Peyer's patch (tissue), 4 donors: ENCODE measurements around the gene TMEM232. TPM values are rescaled to one million over a fixed set of nuclear protein-coding genes. Genes with fewer than 3 reads are reported as not detected.

Source experiments
- DNase-seq, 3 donors: peaks; one replicate each; pipeline ENCODE4 v3.0.0-alpha.2; 2017 to 2019
- H3K27ac ChIP-seq, 4 donors: fragments of 200-600 bp; sonication (generic); one replicate each; pipeline ENCODE4 v1.5.1; 2016 to 2019
- H3K27me3 ChIP-seq, 2 donors: fragments of 200-600 bp; sonication (generic); one replicate each; pipeline ENCODE4 v1.5.1; 2019
- H3K36me3 ChIP-seq, 3 donors: fragments of 200-600 bp; sonication (generic); one replicate each; pipeline ENCODE4 v1.5.1; 2016 to 2019
- H3K4me1 ChIP-seq, 4 donors: fragments of 200-600 bp; sonication (generic); one replicate each; pipeline ENCODE4 v1.5.1; 2016 to 2019
- H3K4me3 ChIP-seq, 4 donors: fragments of 200-600 bp; sonication (generic); 1 replicate in 3 of 4; 2 replicates in 1 of 4; pipeline ENCODE4 v1.5.1; 2016 to 2019; ENCODE audit warnings: mild to moderate bottlenecking in 1 of 4
- H3K9me3 ChIP-seq, 4 donors: fragments of 200-600 bp; sonication (generic); one replicate each; pipeline ENCODE4 v1.5.1; 2016 to 2019; ENCODE audit warnings: mild to moderate bottlenecking in 1 of 4
- POLR2A ChIP-seq, 2 donors: fragments of 450-650 bp; IDR thresholded peaks; one replicate each; pipeline ENCODE4 v1.5.1; 2017; ENCODE audit warnings: antibody characterized with exemption in 2 of 2, mild to moderate bottlenecking in 2 of 2, moderate library complexity in 2 of 2
- total RNA-seq, 4 donors: library from RNA; depleted of rRNA; stranded (reverse); fragments of >200 nt; gene quantifications; one replicate each; pipeline ENCODE4 v1.1.0, GENCODE V29; 2016
- TF ChIP-seq, protein P1 (sequence below), 6 experiments: fragments of 450-650 bp in 4 of 6; fragments of 200-600 bp in 2 of 6; sonication (generic) in 1 of 6; IDR thresholded peaks; one replicate each; pipeline ENCODE4 v1.5.1; 2017 to 2019; ENCODE audit warnings: antibody characterized with exemption in 6 of 6, mild to moderate bottlenecking in 3 of 6, moderate library complexity in 1 of 6

TMEM232 gene
- 1 to 10 TPM; 1.1 to 5.5 (median 3.3) TPM for total RNA-seq

DNA sequence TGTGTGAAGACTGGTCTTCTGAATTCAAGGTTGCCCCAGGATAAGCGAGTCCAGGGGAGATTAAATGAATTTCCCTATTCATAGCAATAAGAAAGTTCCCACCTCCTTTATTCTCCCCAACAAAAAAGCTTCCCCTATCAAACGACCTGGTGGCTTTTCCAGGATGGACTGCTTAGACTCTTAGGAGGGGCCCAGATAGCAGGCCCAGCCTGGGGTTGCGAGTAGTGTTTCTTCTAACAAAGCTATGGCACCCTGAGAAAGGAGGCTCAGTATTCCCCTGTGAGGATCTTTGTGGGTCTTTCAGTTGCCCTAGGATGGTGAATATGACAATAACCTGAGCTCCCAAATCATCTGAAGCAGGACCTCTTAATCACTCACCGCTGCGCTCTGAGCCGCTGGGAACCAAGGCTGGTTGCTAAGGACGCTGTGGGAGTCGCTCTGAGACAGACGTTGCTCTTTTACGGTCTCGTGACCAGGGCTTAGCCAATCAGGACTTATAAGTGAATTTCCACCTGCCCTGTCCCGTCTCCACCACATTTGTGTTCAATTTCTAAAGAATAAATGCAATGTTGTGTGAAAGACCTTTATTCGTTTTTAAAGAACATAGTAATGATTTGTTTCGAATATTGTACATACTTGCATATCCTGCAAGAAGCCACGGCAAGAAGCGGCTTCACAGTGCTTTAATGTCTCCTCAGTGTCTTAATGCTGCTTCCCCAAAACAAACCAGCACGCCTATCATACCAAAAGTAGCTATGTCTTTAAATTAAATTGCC is at the start of gene TMEM232:
TMEM232 (minus strand) TSS at position 423 of the 776 bp plus-strand sequence. CDS start 59,319 bp downstream, outside the sequence.
- Histone ChIP-seq H3K4me1 (no peaks in the 10 kb centered on the region), H3K27ac (no peak within 1 kb of the TSS), H3K36me3 (no peaks in the 10 kb centered on the region), H3K27me3 (no peaks in the 10 kb centered on the region), H3K9me3 (no peaks in the 10 kb centered on the region), H3K4me3 (peak within 1 kb of the TSS; percentile 21 to 59 (median 41))
- no peak for TF ChIP-seq POLR2A (IDR thresholded peaks at IDR 0.05)
- TF ChIP-seq, protein P1, sequence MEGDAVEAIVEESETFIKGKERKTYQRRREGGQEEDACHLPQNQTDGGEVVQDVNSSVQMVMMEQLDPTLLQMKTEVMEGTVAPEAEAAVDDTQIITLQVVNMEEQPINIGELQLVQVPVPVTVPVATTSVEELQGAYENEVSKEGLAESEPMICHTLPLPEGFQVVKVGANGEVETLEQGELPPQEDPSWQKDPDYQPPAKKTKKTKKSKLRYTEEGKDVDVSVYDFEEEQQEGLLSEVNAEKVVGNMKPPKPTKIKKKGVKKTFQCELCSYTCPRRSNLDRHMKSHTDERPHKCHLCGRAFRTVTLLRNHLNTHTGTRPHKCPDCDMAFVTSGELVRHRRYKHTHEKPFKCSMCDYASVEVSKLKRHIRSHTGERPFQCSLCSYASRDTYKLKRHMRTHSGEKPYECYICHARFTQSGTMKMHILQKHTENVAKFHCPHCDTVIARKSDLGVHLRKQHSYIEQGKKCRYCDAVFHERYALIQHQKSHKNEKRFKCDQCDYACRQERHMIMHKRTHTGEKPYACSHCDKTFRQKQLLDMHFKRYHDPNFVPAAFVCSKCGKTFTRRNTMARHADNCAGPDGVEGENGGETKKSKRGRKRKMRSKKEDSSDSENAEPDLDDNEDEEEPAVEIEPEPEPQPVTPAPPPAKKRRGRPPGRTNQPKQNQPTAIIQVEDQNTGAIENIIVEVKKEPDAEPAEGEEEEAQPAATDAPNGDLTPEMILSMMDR (IDR thresholded peaks at IDR 0.05): no peak
- DNase-seq: peak; percentile 66 to 88 (median 70)

DNA sequence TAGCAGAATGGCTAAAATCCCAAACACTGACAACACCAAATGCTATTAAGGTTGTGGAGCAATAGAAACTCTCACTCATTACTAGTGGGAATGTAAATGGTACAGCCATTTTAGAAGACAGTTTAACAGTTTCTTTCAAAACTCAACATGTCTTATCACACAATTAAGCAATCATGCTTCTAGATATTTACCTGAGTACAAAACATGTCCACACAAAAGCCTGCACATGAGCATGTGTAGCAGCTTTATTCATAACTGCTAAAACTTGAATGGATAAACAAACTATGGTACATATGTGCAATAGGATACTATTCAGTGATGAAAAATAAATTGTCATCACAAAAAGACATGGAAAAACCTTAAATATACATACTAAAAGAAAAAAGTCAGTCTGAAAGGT is 43.8 kb upstream of the TMEM232 start:
- no peaks in the 10 kb centered on the region for H3K9me3 ChIP-seq
- H3K4me3 ChIP-seq: no peak overlapping the region
- H3K27me3 ChIP-seq: no peaks in the 10 kb centered on the region
- DNase-seq: no peak
- TF ChIP-seq, protein P1 (IDR thresholded peaks at IDR 0.05): no peak
- no peak for TF ChIP-seq POLR2A (IDR thresholded peaks at IDR 0.05)
- no peaks in the 10 kb centered on the region for H3K4me1 ChIP-seq
- no peaks in the 10 kb centered on the region for H3K36me3 ChIP-seq
- no peak overlapping the region for H3K27ac ChIP-seq

DNA sequence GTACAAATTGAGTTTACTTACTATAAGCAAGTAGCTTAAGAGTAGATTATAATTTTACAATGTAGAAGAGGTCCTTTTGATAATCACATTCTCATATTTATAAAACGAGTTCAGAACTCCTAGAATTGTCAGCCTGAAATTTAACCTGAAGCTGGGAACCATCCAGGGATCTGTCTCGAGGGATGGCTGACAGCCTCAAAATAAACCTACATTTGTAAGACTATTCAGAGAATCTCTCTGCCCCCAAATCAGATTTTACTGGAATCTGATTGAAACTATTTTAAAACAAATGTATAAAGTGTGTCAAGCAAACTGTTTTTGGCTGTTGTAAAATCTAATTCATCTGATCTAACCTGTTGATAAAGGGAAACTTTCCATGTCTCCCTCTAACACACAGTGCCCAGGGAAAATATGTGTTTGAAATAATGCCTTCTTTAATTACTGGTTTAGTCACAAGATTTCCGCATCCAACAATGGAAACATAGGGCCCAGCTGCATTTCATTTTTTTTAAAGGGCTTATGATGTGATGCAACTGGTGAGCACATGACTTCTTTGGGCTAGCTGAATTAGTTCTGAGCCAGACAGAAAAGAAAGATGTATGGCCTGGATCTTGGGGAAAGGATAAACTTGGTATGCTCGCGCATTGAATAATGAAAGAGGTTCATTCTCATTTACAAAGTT is 42.7 kb upstream of the TMEM232 start:
- Histone ChIP-seq H3K27ac (peak overlapping the region in 1 of 4 donors; percentile 4), H3K9me3 (no peaks in the 10 kb centered on the region), H3K4me3 (no peak overlapping the region), H3K36me3 (no peaks in the 10 kb centered on the region), H3K27me3 (no peaks in the 10 kb centered on the region), H3K4me1 (no peaks in the 10 kb centered on the region)
- TF ChIP-seq POLR2A (IDR thresholded peaks at IDR 0.05): no peak
- TF ChIP-seq, protein P1 (IDR thresholded peaks at IDR 0.05): no peak
- no peak for DNase-seq

DNA sequence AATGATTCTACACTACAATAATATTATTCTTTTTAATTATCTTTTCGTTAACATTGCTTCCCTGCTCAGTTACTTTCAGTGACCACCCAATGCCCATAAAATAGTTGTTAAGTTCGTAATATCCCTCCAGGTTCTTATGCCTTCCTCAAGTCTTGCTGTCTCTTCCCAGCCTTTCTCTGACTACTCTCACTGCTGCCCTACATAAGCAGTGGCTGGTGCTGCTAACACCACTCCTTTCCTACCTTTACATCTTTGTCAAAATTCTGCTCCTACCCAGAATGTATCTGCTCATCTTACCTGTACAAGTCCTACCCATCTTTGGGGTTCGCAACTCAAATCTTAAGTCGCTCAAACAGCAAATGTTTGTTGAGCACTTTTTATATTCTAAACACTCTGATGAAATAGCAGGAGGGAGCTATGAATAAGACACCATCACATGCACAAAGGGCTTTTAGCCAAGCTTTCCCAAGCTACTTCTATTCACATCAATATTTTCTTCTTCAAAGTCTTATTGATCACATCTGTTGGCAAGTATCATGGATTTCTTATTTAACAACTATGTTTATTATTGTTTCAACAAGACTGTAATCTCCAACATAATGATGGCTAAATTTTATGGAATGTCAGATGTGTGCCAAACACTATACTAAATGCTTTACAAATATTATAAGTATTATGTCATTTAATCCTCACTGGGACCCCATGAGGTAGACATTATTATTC is 41.8 kb upstream of the TMEM232 start:
- Histone ChIP-seq H3K36me3 (no peaks in the 10 kb centered on the region), H3K27me3 (no peaks in the 10 kb centered on the region), H3K4me1 (no peaks in the 10 kb centered on the region), H3K4me3 (no peak overlapping the region), H3K9me3 (no peaks in the 10 kb centered on the region), H3K27ac (no peak overlapping the region)
- no peak for DNase-seq
- TF ChIP-seq, protein P1 (IDR thresholded peaks at IDR 0.05): no peak
- no peak for TF ChIP-seq POLR2A (IDR thresholded peaks at IDR 0.05)

DNA sequence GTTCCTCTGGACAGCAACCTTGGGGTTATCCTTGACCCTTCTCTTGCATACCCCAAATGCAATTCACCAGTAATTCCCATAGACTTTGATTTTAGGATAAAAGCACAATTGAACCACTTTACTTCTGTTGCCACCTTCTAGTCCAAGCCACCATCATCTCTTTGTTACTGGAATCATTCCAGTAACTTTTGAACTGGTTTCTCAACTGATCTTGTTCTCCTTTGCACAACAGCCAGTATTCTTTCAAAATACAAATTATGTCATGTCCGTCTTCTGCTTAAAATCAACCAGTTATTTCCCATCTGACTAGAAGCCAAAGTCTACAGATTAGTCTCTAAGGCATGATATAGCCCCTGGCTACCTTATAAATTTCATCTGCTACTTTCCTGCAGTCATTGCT is 33.7 kb upstream of the TMEM232 start:
- no peaks in the 10 kb centered on the region for H3K27me3 ChIP-seq
- H3K27ac ChIP-seq: no peak overlapping the region
- H3K4me1 ChIP-seq: no peaks in the 10 kb centered on the region
- H3K36me3 ChIP-seq: peaks cover 0 to 59% (median 3%) of the 10 kb centered on the region in 3 donors
- no peak overlapping the region for H3K4me3 ChIP-seq
- DNase-seq: no peak
- H3K9me3 ChIP-seq: no peaks in the 10 kb centered on the region
- TF ChIP-seq POLR2A (IDR thresholded peaks at IDR 0.05): no peak
